ENCODE results near the gene NIT1. TPM values are rescaled to one million over a fixed set of nuclear protein-coding genes. Genes with fewer than 3 reads are reported as not detected.
A peak's percentile ranks its signal among the peaks of the same experiment; 100 is the strongest.

Gene NIT1, protein sequence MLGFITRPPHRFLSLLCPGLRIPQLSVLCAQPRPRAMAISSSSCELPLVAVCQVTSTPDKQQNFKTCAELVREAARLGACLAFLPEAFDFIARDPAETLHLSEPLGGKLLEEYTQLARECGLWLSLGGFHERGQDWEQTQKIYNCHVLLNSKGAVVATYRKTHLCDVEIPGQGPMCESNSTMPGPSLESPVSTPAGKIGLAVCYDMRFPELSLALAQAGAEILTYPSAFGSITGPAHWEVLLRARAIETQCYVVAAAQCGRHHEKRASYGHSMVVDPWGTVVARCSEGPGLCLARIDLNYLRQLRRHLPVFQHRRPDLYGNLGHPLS
- total RNA-seq (10 to 100 TPM in 4 of 5 donors, 1 to 10 TPM in 1; 8.8 to 77.9 (median 20.9) TPM), polyA plus RNA-seq (10 to 100 TPM; 20.0 to 34.2 (median 27.3) TPM)
- long read RNA-seq, donor 1, partial matches to known transcripts: 0 of 3 reads
- long read RNA-seq, donor 1, other reads (novel, unspliced or antisense): 0 of 3 reads
- long read RNA-seq, donor 2, partial matches to known transcripts: 0 of 6 reads
- long read RNA-seq, donor 2, other reads (novel, unspliced or antisense): 0 of 6 reads
- long read RNA-seq, donor 3, partial matches to known transcripts: 14 of 20 reads
- long read RNA-seq, donor 3, other reads (novel, unspliced or antisense): 0 of 20 reads
- long read RNA-seq, donor 4: 0 reads
- long read RNA-seq, donor 5, transcript NIT1-203 (7 exons, 1,362 nt): major isoform, 8 of 16 reads
- long read RNA-seq, donor 5, partial matches to known transcripts: 6 of 16 reads
- long read RNA-seq, donor 5, other reads (novel, unspliced or antisense): 0 of 16 reads
- long read RNA-seq, donor 6: 0 reads
- long read RNA-seq, donor 7, transcript NIT1-203 (7 exons, 1,362 nt): major isoform, 6 of 17 reads
- long read RNA-seq, donor 7, partial matches to known transcripts: 9 of 17 reads
- long read RNA-seq, donor 7, other reads (novel, unspliced or antisense): 0 of 17 reads
- long read RNA-seq, donor 8, transcript NIT1-203 (7 exons, 1,362 nt): major isoform, 6 of 25 reads
- long read RNA-seq, donor 8, partial matches to known transcripts: 12 of 25 reads
- long read RNA-seq, donor 8, other reads (novel, unspliced or antisense): 5 of 25 reads
- long read RNA-seq, donor 9, partial matches to known transcripts: 0 of 4 reads
- long read RNA-seq, donor 9, other reads (novel, unspliced or antisense): 0 of 4 reads
- long read RNA-seq, donor 10, transcript NIT1-203 (7 exons, 1,362 nt): major isoform, 5 of 9 reads
- long read RNA-seq, donor 10, partial matches to known transcripts: 0 of 9 reads
- long read RNA-seq, donor 10, other reads (novel, unspliced or antisense): 0 of 9 reads

DNA sequence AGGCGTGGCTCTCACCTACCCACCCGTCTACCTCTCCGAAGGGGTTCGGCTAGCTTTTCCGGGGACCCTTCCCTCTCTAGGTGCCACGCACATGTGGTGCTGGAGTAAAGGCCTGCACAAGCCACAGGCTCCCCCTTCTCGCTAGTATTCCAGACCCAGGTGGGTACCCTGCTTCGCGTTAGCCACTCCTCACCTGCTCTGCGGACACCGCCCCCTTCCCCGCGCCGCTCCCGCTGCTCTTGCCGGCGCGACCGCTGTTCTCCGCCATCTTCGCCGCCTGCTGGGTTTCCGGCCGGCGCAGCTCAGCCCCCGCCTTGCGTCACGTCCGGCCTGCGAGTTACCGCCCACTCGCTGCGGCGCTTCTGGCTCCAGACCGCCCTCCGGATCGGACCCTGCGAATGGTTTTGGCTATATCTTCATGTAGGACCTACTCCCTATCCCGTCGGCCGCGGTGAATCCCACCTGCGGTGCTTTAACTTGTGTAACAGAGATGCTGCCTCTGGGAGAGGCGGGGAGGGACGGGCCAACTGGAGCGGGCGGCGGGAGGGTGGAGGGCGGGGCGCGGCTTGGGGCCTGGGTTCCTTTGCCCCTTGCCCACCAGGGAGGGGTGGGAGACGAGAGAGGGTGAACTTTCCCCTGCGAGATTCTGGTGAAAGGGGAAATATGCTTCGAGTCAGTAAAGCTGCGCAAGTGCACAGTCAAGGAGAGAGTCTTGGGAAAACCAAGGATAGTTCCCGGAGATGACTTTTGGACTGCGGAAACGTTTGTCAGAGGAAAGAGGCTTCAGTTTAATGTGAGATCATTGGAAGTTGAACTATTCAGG is at the start of gene NIT1, which contains the start of gene PFDN2:
Gene NIT1 (plus strand): TSS at position 347 of the 823 bp plus-strand sequence. CDS start 72 bp downstream, at position 419.
Gene PFDN2 (minus strand): TSS at position 279 of the 823 bp plus-strand sequence. CDS start 11 bp downstream, at position 268.
- Histone ChIP-seq H3K4me1 (peaks cover 45 to 84% (median 63%) of the 10 kb centered on the region in 4 donors), H3K27me3 (no peaks in the 10 kb centered on the region), H3K27ac (peak within 1 kb of the TSS; percentile 90 to 98 (median 96)), H3K36me3 (peaks cover 31 to 39% (median 35%) of the 10 kb centered on the region in 4 donors), H3K9me3 (no peaks in the 10 kb centered on the region), H3K4me3 (peak within 1 kb of the TSS; percentile 75 to 100 (median 97))
- intact Hi-C loops (cut with DNase I; ENCODE audit: low total_unique reads): no loop called here
- WGBS, 5 donors: 0 to 1% (median 1%) methylated on average over 53 to 58 of the region's 58 CpGs
- peak; percentile 86 to 97 for DNase-seq
- TF ChIP-seq EP300 (IDR thresholded peaks at IDR 0.05): no peak
- TF ChIP-seq POLR2A (IDR thresholded peaks at IDR 0.05): peak in 2 of 4 donors; percentile 56 to 73
- TF ChIP-seq, protein P1, sequence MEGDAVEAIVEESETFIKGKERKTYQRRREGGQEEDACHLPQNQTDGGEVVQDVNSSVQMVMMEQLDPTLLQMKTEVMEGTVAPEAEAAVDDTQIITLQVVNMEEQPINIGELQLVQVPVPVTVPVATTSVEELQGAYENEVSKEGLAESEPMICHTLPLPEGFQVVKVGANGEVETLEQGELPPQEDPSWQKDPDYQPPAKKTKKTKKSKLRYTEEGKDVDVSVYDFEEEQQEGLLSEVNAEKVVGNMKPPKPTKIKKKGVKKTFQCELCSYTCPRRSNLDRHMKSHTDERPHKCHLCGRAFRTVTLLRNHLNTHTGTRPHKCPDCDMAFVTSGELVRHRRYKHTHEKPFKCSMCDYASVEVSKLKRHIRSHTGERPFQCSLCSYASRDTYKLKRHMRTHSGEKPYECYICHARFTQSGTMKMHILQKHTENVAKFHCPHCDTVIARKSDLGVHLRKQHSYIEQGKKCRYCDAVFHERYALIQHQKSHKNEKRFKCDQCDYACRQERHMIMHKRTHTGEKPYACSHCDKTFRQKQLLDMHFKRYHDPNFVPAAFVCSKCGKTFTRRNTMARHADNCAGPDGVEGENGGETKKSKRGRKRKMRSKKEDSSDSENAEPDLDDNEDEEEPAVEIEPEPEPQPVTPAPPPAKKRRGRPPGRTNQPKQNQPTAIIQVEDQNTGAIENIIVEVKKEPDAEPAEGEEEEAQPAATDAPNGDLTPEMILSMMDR (IDR thresholded peaks at IDR 0.05): no peak
- peak; percentile 86 to 99 (median 97) for TF ChIP-seq POLR2AphosphoS5 (IDR thresholded peaks at IDR 0.05)

DNA sequence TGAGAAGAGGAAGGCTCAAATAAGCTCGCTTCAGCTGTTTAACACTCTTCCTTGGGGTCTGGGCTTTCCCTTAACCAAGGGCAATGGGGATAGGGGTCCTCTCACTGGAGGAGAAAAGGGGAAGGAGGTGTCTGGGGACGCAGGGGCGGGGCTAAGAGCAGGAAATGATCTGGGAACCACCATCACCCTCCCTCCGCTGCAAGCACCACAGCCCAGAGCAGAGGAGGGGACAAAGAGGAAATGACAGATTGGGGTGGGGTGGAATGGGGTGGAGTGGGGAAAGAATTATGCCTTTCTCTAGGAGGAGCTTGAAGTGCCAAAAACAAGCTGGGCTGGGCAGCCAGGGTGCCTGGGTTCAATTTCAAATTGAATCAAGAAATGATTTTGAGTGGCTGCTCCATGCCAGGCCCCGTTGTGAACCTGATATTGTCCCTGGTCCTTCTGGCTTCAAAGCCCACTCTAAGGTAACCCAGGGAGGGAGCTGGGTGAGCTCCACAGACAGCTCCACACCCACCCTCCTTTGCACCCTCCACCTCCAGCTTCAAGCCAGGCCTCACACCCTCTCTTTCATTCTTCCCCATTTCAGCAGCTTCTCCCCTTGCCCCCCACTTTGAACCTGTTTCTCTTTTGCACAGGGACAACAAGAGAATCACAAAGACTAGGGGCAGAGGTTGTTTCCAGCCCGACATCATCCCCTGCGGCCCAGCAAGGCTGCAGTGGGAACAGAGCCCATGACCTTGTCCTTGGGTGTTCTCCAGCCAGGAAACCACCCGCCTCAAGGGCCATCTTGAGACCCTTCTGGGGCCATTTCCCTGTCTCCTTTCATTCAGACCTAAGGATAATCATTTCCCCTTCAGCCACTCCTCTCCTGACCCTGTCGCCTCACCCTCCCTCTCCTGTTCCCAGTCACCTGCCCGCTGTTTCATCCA is 49.3 kb upstream of the NIT1 start:
- 59 to 73% (median 69%) methylated on average over 10 of the region's 10 CpGs for WGBS, 5 donors
- DNase-seq: peak; percentile 62 to 82
- H3K4me1 ChIP-seq: peaks cover 0 to 18% (median 0%) of the 10 kb centered on the region in 4 donors
- peak overlapping the region; percentile 26 to 90 (median 73) for H3K27ac ChIP-seq
- peaks cover 0 to 11% (median under 1%) of the 10 kb centered on the region in 4 donors for H3K36me3 ChIP-seq
- H3K9me3 ChIP-seq: no peaks in the 10 kb centered on the region
- peak overlapping the region; percentile 36 to 52 (median 43) for H3K4me3 ChIP-seq
- intact Hi-C loops (cut with DNase I; ENCODE audit: low total_unique reads): no loop called here
- TF ChIP-seq POLR2A (IDR thresholded peaks at IDR 0.05): no peak
- no peak for TF ChIP-seq EP300 (IDR thresholded peaks at IDR 0.05)
- TF ChIP-seq, protein P1 (IDR thresholded peaks at IDR 0.05): no peak
- TF ChIP-seq POLR2AphosphoS5 (IDR thresholded peaks at IDR 0.05): no peak
- peaks cover 0 to 9% (median 0%) of the 10 kb centered on the region in 3 donors for H3K27me3 ChIP-seq

DNA sequence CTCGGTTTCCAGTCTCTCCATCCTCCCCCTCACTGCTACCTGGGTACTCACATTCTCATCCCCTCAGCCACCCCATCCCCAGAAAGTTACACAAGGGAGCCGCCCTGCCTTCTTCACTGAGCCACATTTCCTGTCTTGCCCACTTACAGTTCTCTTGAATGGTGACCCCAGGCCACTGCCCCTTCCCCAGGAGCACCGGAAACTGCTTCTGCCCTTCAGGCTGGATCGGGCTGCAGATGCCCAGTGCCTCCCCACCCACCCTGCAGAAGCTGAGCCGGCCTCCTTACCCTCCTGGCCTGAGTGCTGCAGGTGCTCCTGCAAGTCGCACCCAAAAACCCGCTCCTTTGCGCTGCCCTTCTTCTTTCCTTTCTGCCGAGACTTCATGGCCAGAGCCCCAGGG is 48.7 kb upstream of the NIT1 start:
- H3K36me3 ChIP-seq: peaks cover 0 to 15% (median 4%) of the 10 kb centered on the region in 4 donors
- peaks cover 0 to 18% (median 0%) of the 10 kb centered on the region in 4 donors for H3K4me1 ChIP-seq
- H3K9me3 ChIP-seq: no peaks in the 10 kb centered on the region
- WGBS, 5 donors: 73 to 86% (median 77%) methylated on average over 9 of the region's 9 CpGs
- peaks cover 0 to 2% (median 0%) of the 10 kb centered on the region in 3 donors for H3K27me3 ChIP-seq
- TF ChIP-seq EP300 (IDR thresholded peaks at IDR 0.05) (no peak), POLR2A (IDR thresholded peaks at IDR 0.05) (no peak), POLR2AphosphoS5 (IDR thresholded peaks at IDR 0.05) (no peak)
- TF ChIP-seq, protein P1 (IDR thresholded peaks at IDR 0.05): no peak
- peak overlapping the region; percentile 46 to 90 (median 73) for H3K27ac ChIP-seq
- no peak for DNase-seq
- intact Hi-C loops (cut with DNase I; ENCODE audit: low total_unique reads): no loop called here
- peak overlapping the region; percentile 36 to 52 (median 43) for H3K4me3 ChIP-seq
